Activated naive CD8-positive, alpha-beta T cell treated with anti-CD3 and anti-CD28 coated beads, Interleukin-2, amount 10 ng/mL, durations not matched to agents 7 days and 5 days (primary cell): ENCODE measurements around the gene DTX2. TPM values are rescaled to one million over a fixed set of nuclear protein-coding genes. Genes with fewer than 3 reads are reported as not detected.
"Not testable (repeated sequence)": the region's sequence is repeated elsewhere in the genome, so short reads cannot be mapped to it uniquely, and the experiment has no call there.

ENCODE experiments used
- ATAC-seq: fragments of 150-1000 bp; cut with Tn5 transposase; one replicate; pipeline ENCODE4 v1.10.0; 2021; ENCODE audit warnings: low read depth, moderate library complexity
- POLR2A ChIA-PET: fragments of 350-600 bp; sonication (Branson Sonifier 250); formaldehyde crosslinking; loops from one replicate; lab custom pipeline; 2021; ENCODE audit warnings: antibody characterized with exemption; lab: Charles Lee
- DNase-seq: peaks from one replicate; pipeline ENCODE4 v3.0.0; 2021
- H3K27ac Mint-ChIP-seq: one replicate; pipeline ENCODE4 v1.8.0; 2022; ENCODE audit warnings: mild to moderate bottlenecking, mixed read lengths
- H3K27me3 Mint-ChIP-seq: one replicate; pipeline ENCODE4 v1.8.0; 2022; ENCODE audit warnings: mild to moderate bottlenecking, moderate library complexity, mixed read lengths
- H3K36me3 Mint-ChIP-seq: one replicate; pipeline ENCODE4 v1.8.0; 2021; ENCODE audit warnings: mild to moderate bottlenecking, mixed read lengths
- H3K4me1 Mint-ChIP-seq: one replicate; pipeline ENCODE4 v1.8.0; 2021; ENCODE audit warnings: mixed read lengths
- H3K4me3 Mint-ChIP-seq: one replicate; pipeline ENCODE4 v1.8.0; 2022; ENCODE audit warnings: mild to moderate bottlenecking, moderate library complexity, mixed read lengths
- H3K9me3 Mint-ChIP-seq: one replicate; pipeline ENCODE4 v1.8.0; 2021; ENCODE audit warnings: mixed read lengths
- total RNA-seq, 2 experiments: library from RNA; stranded (reverse); gene quantifications; one replicate each; pipeline ENCODE4 v1.2.3, GENCODE V29; 2021

DTX2 gene
- total RNA-seq, 2 experiments from 2014 or later = 34.3 to 38.6 TPM

DNA sequence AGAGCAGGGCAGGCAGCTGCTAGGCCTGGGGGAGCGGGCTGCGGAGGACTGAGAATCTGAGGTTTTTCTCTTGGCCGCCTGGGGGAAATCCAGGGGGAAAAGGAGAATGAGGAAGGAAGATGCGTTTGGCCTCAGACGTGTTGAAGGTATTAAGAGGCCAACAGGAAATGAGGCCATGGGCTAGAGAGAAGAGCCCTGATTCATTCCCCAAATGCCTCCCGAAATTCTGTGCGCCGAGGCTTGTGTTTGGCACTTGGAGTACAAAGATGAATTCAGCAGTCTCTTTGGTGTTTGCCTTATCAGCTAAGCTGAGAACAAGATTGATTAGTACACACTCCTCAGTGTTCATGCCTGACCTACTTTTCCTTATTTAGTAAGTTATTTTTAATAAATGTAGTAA, 4.4 kb downstream of the DTX2 start:
- ATAC-seq, H3K27ac Mint-ChIP-seq, H3K4me1 Mint-ChIP-seq, POLR2A ChIA-PET, H3K9me3 Mint-ChIP-seq, H3K36me3 Mint-ChIP-seq, H3K4me3 Mint-ChIP-seq, H3K27me3 Mint-ChIP-seq, DNase-seq: not testable (repeated sequence)

DNA sequence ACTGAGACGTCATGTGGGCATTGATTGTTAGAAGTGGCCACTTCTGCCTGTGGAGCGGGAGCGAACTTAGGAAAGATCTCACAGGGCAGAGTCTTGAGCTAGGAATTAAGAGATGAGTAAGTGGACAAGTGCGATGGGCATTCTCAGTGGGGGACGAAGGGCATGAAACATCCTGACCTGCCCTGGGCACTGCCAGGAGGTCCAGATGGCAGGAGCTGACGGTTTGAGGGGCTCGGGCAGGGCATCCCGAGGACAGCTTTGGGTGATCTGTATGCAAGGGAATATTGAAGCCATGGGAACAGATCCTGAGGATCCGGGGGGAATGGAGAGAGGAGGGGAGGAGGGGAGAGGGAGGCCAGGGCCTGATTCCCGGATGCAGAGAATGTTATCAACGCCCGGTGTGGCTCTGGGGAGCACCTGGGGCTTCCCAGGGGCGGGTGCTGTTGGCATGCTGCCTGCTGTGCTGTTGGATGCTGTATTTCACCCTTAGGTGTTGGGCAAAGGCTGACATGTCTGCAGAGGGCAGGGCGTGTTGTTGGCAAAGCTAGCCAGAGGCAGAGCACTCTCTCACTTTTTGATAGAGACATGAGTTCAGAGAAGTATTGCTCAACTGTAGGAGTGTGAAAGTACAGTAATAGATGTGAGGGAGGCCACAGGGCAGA, 6.4 kb downstream of the DTX2 start:
- DNase-seq, POLR2A ChIA-PET, H3K4me1 Mint-ChIP-seq, H3K36me3 Mint-ChIP-seq, ATAC-seq, H3K27me3 Mint-ChIP-seq, H3K4me3 Mint-ChIP-seq, H3K27ac Mint-ChIP-seq, H3K9me3 Mint-ChIP-seq: not testable (repeated sequence)

DNA sequence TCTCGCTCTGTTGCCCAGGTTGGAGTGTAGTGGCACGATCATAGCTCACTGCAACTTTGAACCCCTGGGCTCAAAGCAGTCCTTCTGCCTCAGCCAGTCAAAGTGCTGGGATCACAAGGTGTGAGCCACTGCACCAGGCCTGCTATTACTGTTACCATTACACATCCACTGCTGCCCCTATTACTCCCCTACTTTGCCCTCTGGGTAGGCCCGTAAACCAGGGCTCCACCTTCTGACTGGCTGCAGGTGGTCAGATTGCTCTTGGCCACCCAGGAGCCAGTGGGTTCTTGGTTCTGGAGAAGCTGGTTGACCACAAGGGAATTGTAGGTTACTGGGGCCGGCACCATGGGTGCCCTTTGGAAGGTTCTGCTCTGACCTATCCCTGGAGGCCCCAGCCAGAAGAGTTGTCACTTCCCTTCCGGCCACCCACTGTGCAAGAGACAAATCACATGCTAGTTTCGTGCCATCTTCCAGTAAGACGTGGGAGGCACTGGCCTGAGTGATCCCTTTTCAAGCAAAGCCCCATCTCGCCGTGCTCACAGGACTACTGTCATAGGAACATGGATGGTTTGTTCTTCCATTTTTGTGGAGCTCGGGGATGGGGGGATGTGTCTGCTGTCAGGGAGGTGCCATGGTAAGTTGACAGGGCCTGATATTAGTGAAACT, 10.2 kb downstream of the DTX2 start:
- ATAC-seq, DNase-seq, H3K27me3 Mint-ChIP-seq, POLR2A ChIA-PET, H3K4me1 Mint-ChIP-seq, H3K36me3 Mint-ChIP-seq, H3K9me3 Mint-ChIP-seq, H3K4me3 Mint-ChIP-seq, H3K27ac Mint-ChIP-seq: not testable (repeated sequence)

DNA sequence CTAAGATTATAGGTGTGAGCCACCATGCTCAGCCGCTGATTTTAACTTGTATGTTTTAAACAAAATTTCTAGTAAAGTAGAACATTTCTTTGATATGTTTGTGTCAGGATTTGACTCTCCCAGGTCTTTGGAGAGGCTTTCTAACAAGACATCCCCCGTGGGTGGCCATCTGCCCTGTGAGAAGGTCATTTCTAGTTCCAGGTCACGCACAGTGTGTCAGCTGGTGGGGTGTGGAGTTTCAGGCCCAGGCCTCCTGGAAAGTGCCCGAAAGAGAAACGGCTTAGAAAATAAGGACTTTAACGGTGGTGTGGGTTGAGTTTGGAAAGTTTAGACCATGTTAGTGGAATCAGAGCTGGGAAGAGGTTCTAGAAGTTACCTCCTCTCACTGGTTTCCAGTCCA, 11.6 kb downstream of the DTX2 start:
- H3K4me3 Mint-ChIP-seq, DNase-seq, POLR2A ChIA-PET, H3K4me1 Mint-ChIP-seq, H3K27ac Mint-ChIP-seq, H3K27me3 Mint-ChIP-seq, H3K36me3 Mint-ChIP-seq, ATAC-seq, H3K9me3 Mint-ChIP-seq: not testable (repeated sequence)

DNA sequence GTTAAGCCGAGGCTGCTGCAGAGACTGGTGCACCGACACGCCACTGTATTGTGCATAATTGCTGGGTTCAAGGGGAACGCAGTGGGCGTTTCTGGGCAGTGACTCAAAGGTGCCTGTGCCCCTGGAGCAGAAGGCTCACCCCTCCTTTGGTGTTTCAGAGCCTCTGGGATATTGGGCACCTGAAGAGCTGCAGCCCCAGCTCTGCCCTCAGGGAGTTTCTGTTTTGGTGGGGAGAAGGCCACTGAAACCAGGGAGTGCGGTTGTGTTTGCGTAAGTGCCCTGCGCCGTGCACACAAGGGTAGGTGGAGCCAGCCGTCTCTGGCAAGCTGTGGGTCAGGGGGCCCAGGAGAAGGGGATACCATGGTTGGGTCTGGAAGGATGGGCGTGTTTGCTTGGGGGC, 14.8 kb downstream of the DTX2 start:
- H3K36me3 Mint-ChIP-seq, POLR2A ChIA-PET, H3K27me3 Mint-ChIP-seq, H3K4me1 Mint-ChIP-seq, ATAC-seq, H3K9me3 Mint-ChIP-seq, DNase-seq, H3K4me3 Mint-ChIP-seq, H3K27ac Mint-ChIP-seq: not testable (repeated sequence)

DNA sequence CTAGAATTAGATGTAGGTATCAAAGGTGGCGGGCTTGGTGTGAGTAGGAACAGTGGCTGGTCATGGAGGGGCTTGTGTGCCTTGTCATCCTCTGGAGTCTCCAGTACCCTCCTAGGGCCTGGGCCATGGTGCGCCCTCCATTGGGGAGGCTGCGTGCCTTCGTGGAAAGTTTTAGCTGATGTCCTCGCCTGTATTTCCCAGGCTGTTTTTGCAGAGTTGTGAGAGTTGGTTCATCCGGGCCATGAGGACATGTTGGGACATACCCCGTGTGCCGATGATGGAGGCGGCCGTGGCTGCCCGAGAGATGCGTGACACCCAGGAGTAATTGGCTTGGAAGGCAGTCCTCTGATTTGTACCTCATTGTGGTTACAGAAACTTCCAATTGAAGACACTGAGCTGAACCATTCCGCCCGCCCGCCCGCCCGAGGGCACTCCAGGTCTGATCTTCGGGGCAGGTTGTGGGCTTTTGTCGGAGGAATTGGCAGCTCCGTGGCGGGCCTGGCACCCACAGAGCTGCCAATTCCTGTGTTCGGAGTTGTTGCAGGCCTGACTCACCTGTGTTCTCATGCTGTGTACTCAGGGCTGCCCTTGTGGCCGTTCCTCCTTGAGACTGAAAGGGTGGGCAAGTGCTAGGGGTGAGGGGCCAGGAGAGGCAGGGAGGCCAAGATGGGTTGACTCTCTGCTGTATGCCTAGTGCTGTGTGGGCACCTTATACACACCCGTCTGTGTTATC, 15.4 kb downstream of the DTX2 start:
- H3K4me3 Mint-ChIP-seq, DNase-seq, POLR2A ChIA-PET, H3K27ac Mint-ChIP-seq, H3K4me1 Mint-ChIP-seq, H3K27me3 Mint-ChIP-seq, ATAC-seq, H3K9me3 Mint-ChIP-seq, H3K36me3 Mint-ChIP-seq: not testable (repeated sequence)

DNA sequence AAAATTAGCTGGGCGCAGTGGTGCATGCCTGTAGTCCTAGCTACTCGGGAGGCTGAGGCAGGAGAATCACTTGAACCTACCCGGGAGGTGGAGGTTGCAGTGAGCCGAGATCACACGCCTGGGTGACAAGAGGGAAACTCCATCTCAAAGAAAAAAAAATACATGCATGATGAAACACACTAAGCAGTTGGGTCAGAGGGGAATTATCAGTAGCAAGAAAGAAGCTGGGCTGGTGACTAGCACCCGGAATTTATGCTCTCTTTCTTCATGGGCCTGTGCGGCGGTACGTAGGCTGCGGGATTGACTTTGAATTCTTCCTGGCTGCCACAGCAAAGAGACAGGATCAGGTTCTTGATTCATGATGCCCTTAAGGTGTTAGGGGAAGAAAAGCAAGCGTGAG, 18.1 kb downstream of the DTX2 start:
- DNase-seq, H3K9me3 Mint-ChIP-seq, ATAC-seq, H3K36me3 Mint-ChIP-seq, H3K4me1 Mint-ChIP-seq, POLR2A ChIA-PET, H3K4me3 Mint-ChIP-seq, H3K27ac Mint-ChIP-seq, H3K27me3 Mint-ChIP-seq: not testable (repeated sequence)

DNA sequence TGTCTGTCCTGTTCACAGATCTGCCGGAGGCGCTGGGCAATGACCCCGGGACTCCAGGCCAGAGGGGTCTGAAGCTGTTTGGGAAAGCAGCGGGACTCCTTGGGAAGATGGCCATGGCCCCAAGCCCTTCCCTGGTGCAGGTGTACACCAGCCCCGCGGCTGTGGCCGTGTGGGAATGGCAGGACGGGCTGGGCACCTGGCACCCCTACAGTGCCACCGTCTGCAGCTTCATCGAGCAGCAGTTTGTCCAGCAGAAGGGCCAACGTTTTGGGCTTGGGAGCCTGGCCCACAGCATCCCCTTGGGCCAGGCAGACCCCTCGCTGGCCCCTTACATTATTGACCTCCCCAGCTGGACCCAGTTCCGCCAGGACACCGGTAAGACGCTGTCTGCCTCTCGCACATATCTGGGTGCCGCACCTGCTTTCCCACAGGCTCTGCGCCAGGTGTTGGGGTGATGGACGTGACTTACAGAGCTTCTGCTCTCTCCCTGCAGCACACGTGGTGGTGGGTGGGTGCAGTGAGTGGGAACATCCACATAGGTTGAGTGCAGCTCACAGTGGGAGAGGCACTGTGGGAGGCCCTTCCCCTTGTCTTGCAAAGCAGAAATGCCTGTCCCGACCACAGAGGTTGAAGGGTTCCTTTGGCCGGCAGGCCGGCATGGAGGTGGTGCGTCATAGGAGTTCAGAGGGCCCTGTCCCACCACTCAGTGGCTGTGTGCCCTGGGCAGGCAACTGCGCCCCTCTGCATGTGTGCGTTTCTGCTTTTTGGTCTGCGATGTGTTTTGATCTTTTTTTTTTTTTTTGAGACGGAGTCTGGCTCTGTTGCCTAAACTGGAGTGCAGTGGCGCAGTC, 19.1 kb downstream of the DTX2 start:
- DNase-seq, H3K9me3 Mint-ChIP-seq, H3K27me3 Mint-ChIP-seq, POLR2A ChIA-PET, H3K4me3 Mint-ChIP-seq, H3K4me1 Mint-ChIP-seq, H3K36me3 Mint-ChIP-seq, H3K27ac Mint-ChIP-seq, ATAC-seq: not testable (repeated sequence)

DNA sequence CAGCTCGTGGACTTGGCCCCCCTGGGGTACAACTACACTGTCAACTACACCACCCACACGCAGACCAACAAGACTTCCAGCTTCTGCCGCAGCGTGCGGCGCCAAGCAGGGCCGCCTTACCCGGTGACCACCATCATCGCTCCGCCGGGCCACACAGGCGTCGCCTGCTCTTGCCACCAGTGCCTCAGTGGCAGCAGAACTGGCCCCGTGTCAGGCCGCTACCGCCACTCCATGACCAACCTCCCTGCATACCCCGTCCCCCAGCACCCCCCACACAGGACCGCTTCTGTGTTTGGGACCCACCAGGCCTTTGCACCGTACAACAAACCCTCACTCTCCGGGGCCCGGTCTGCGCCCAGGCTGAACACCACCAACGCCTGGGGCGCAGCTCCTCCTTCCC, 21.2 kb downstream of the DTX2 start:
- H3K36me3 Mint-ChIP-seq, DNase-seq, H3K4me3 Mint-ChIP-seq, H3K9me3 Mint-ChIP-seq, H3K27me3 Mint-ChIP-seq, H3K4me1 Mint-ChIP-seq, POLR2A ChIA-PET, H3K27ac Mint-ChIP-seq, ATAC-seq: not testable (repeated sequence)

DNA sequence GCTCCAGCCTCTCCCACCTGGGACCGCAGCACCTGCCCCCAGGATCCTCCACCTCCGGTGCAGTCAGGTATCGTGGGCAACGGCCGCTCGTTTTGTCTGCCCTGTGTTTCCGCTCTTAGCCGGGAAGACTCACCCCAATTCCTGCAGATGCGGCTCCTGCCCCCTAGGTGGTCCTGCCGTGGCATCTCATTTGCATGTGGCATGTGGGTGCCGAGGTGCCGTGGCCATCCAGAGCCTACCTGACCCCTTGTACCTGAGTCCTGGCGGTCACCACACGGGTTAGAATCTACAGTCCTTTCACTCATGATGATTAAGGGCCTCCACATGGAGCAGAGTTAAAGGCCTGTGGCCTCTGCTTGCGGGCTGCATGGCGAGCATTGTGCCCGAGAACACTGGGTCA, 21.6 kb downstream of the DTX2 start:
- POLR2A ChIA-PET = not testable (repeated sequence)

DNA sequence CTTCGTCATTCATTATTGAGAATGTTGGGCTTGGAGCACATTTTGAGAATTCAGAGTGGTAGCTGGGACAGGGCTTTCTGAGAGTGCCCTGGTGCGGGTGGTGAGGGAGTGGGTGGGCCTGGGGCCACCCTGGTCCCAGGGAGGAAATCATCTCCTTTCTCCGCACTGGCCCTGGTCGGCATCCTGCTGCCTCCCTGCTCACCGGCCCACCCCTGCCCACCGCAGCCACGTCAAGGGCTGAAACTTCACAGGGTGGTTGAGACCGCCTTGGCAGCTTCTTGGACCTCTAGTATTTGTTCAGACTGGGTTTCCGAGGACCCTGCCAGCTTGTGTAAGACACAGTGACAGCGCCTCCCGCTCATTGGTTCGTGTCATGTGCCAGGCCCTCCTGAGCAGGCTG, 22.9 kb downstream of the DTX2 start:
- H3K9me3 Mint-ChIP-seq, H3K27ac Mint-ChIP-seq, H3K4me3 Mint-ChIP-seq, H3K36me3 Mint-ChIP-seq, H3K27me3 Mint-ChIP-seq, DNase-seq, H3K4me1 Mint-ChIP-seq, ATAC-seq, POLR2A ChIA-PET: not testable (repeated sequence)

More for the DNA sequence above, 21.6 kb downstream of the DTX2 start:
- not testable (repeated sequence) for H3K36me3 Mint-ChIP-seq, H3K9me3 Mint-ChIP-seq, H3K4me1 Mint-ChIP-seq, H3K27me3 Mint-ChIP-seq, DNase-seq, ATAC-seq, H3K4me3 Mint-ChIP-seq, H3K27ac Mint-ChIP-seq

DNA sequence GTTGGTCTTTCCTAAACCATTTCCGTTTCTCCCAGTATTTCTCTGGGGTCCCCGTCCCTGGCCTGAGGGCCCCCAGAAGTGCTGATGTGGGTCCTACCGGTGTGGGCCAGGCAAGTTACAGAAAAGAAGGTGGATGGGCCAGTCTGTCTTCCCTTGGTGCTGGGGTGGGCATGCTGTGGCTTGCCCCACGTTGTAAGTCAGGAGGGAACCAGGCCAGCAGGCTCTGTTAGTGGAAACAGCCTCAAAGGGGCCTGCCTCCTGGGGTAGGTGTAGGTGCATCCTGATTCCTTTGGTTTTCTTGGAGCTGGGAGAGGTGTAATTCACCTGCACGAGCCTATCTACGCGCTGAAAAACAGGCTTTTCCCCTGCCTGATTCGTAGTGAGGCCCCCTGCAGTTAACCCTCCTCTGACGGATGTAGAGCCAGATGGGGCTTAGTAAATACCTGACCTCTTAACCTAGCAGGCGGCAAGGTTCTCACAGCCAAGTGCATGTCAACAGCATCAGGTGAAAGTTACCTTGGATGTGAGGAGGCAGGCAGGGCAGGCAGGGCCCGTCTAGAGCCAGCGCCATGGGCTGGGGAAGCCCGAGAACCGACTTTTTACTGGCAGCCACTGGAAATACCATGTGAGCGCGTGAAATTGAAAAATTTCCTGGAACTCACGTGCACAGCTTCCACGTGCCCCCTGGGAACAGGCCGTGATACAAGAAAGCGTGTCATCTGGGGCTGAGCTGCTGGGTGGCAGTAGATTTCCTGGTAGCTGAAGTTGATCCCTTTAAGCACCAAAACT, 24.5 kb downstream of the DTX2 start:
- H3K36me3 Mint-ChIP-seq, H3K4me3 Mint-ChIP-seq, H3K9me3 Mint-ChIP-seq, POLR2A ChIA-PET, DNase-seq, H3K27me3 Mint-ChIP-seq, H3K4me1 Mint-ChIP-seq, H3K27ac Mint-ChIP-seq: not testable (repeated sequence)
- peak; percentile 28 for ATAC-seq

DNA sequence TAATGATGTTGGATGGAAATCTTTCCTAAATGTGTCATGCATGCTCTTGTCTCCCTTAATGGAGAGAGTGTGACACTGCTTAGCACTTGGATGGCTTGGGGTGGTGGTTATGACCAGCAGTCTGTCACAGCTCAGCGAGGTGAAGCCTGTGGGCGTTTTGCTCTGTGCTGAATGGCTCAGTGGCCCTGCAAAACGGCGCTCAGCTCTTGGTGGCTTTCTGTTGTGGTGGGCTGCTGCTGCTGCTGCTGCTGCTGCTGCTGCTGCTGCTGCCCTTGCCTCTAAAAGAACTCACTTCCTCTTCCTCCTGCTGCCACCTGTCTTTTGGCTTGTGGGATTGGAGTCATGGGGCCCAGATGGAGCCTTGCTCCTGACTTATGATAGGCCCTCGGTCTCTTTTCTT, 25.1 kb downstream of the DTX2 start:
- POLR2A ChIA-PET, H3K9me3 Mint-ChIP-seq: not testable (repeated sequence)
- peak overlapping the region; percentile 50 for H3K4me3 Mint-ChIP-seq

More for the DNA sequence above, 25.1 kb downstream of the DTX2 start:
- ATAC-seq = peak; percentile 97
- H3K4me1 Mint-ChIP-seq, H3K36me3 Mint-ChIP-seq, H3K27me3 Mint-ChIP-seq, DNase-seq: not testable (repeated sequence)
- peak overlapping the region; percentile 80 for H3K27ac Mint-ChIP-seq
